Measurements from ENCODE around the gene IL1RN. TPM values are rescaled to one million over a fixed set of nuclear protein-coding genes. Genes with fewer than 3 reads are reported as not detected.

Gene IL1RN
- total and polyA plus RNA-seq, 2 of the 8 experiments (the other 6 are each of a cell fraction or from before 2014, with no cell fraction given) = not detected

DNA sequence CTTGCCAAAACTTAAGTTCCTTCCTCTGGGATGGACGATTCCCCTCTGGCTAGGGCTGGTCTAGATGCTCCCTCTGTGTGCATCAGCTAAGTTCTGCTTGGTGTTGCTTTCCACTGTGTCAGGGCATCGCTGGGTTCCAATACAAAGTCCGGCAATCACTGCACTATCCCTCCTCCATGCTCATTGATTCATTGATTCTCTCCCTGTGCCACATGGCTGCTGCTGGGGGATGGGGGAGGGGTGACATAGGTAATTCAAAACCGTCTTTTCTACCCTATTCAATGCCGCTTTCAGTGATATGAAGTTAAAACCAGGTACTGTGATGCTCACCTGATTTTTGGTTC is 22.8 kb downstream of the IL1RN start:
- peak in 1 of 2 experiments; percentile 23 for DNase-seq (ENCODE audit: low read depth in 1 of 2, low spot score in 2 of 2)
- Histone ChIP-seq H3K27ac (ENCODE audit: low read depth, low read length) (no peak overlapping the region), H3K9ac (replicated peaks in 1 of 4; ENCODE audit: extremely low read depth in 1 of 4, low read depth in 3 of 4, low read length in 3 of 4) (no peak overlapping the region), H4K8ac (ENCODE audit: extremely low read depth, insufficient read depth, low read length) (no peak overlapping the region; the same call in 1 of the 2 replicates), H2BK15ac (ENCODE audit: low read length) (no peak overlapping the region), H3K79me2 (ENCODE audit: control insufficient read depth in 1 of 2, insufficient read depth in 2 of 2, low read length in 2 of 2) (no peaks in the 10 kb centered on the region), H2BK12ac (ENCODE audit: low read depth, low read length) (0 out of 2 replicates have a peak overlapping the region, but pooled peaks have one; percentile 39), H3K56ac (replicated peaks; ENCODE audit: insufficient read length, low read depth, low read length) (no peak overlapping the region), H3K4me3 (ENCODE audit: extremely low read depth in 1 of 4, insufficient read depth in 2 of 4, low read depth in 3 of 4, low read length in 4 of 4) (no peak overlapping the region), H3K36me3 (ENCODE audit: control insufficient read depth in 2 of 4, insufficient read depth in 4 of 4, low read length in 3 of 4) (no peaks in the 10 kb centered on the region), H3K79me1 (ENCODE audit: low read depth, low read length) (no peaks in the 10 kb centered on the region; the same call in 1 of the 2 replicates), H3K27me3 (replicated peaks in 1 of 4; ENCODE audit: control insufficient read depth in 3 of 4, extremely low read depth in 1 of 4, insufficient read depth in 3 of 4, low read length in 3 of 4) (peaks cover 0 to 3% (median 0%) of the 10 kb centered on the region in 4 experiments; a peak in 2 of 7 replicates), H2BK120ac (replicated peaks; ENCODE audit: low read depth, low read length) (no peak overlapping the region), H4K91ac (replicated peaks; ENCODE audit: insufficient read length, low read length) (no peak overlapping the region), H3K18ac (ENCODE audit: extremely low read depth, low read length) (no peak overlapping the region), H4K20me1 (replicated peaks in 1 of 2; ENCODE audit: control insufficient read depth in 1 of 2, insufficient read depth in 2 of 2, low read length in 2 of 2) (no peaks in the 10 kb centered on the region), H3K23me2 (ENCODE audit: low read depth, low read length) (no peaks in the 10 kb centered on the region), H3K14ac (ENCODE audit: insufficient read length) (no peak overlapping the region), H2AK5ac (ENCODE audit: low read depth, low read length) (no peak overlapping the region), H3K4me2 (ENCODE audit: insufficient read depth in 1 of 2, low read depth in 2 of 2, low read length in 2 of 2) (no peak overlapping the region), H3K23ac (ENCODE audit: insufficient read length) (no peak overlapping the region), H2BK5ac (ENCODE audit: low read depth, low read length) (no peak overlapping the region), H4K5ac (ENCODE audit: insufficient read length, low read depth, low read length) (no peak overlapping the region), H3K4me1 (replicated peaks in 1 of 4; ENCODE audit: control insufficient read depth in 3 of 4, insufficient read depth in 4 of 4, low read length in 3 of 4) (no peaks in the 10 kb centered on the region), H2BK20ac (ENCODE audit: low read length) (no peak overlapping the region), H3K9me3 (ENCODE audit: insufficient read depth in 2 of 2, low read depth in 1 of 2, low read length in 1 of 2) (no peaks in the 10 kb centered on the region), H2AFZ (ENCODE audit: low read length) (peak overlapping the region; percentile 81), H3K4ac (replicated peaks; ENCODE audit: insufficient read length, low read depth, low read length) (no peak overlapping the region)
- ChIA-PET CTCF (ENCODE audit: partially characterized antibody) (interaction anchor here (1.1 to 3.7 kb wide), 4 partner anchors 12 to 54 kb away, joined by 4 to 46 read pairs (median 6); no protein-coding TSS in a partner anchor), POLR2A (ENCODE audit: partially characterized antibody) (no interaction called here)
- 86% methylated on average over 5 of the region's 5 CpGs; no CpG with 5 or more reads in 1 of the 2 experiments for WGBS, 2 experiments (ENCODE audit: extremely low coverage in 1 of 2, insufficient coverage in 1 of 2, insufficient read length in 1 of 2, insufficient replicate concordance in 2 of 2, low coverage in 1 of 2, low lambda C conversion rate in 2 of 2, missing lambda C conversion rate in 1 of 2)
- FAIRE-seq = no peak
- TF ChIP-seq RBBP5 (IDR thresholded peaks at IDR 0.05; ENCODE audit: borderline replicate concordance, low read depth, low read length) = no peak

All from H1 (cell line).